Endothelial cell of umbilical vein (primary cell): Measurements from ENCODE around the gene P2RY11. TPM values are rescaled to one million over a fixed set of nuclear protein-coding genes. Genes with fewer than 3 reads are reported as not detected.

ENCODE experiments used
- BruUV-seq: library from RNA; stranded (reverse); fragments of 400-500 nt; replicated peaks from 2 replicates; lab custom pipeline; 2021; lab: Mats Ljungman, UMichigan
- CTCF ChIA-PET: fragments of 300-600, 350-600 bp; sonication (Branson Sonifier 250); formaldehyde crosslinking; loops from one replicate; lab custom pipeline; 2021; ENCODE audit warnings: antibody characterized with exemption, inconsistent platforms; lab: Charles Lee
- POLR2A ChIA-PET: fragments of 300-600, 350-600 bp; sonication (Branson Sonifier 250); formaldehyde crosslinking; loops from one replicate; lab custom pipeline; 2021; ENCODE audit warnings: antibody characterized with exemption, inconsistent platforms; lab: Charles Lee
- DNase-seq: peaks from one replicate; pipeline ENCODE4 v3.0.0-alpha.2; 2011; ENCODE audit warnings: low read depth, low spot score
- FAIRE-seq: peaks from 2 replicates; lab custom pipeline; 2011; peaks lifted over from hg19 to GRCh38; lab: Jason Lieb, UNC
- H2AFZ ChIP-seq: 2 replicates; pipeline ENCODE4 v1.6.0; 2012; ENCODE audit warnings: low read depth, low read length, control low read depth, inconsistent platforms
- H3K27ac ChIP-seq: 2 replicates; pipeline ENCODE4 v1.5.1; 2011; ENCODE audit warnings: low read depth, mild to moderate bottlenecking, control low read depth, low read length, moderate library complexity; ENCODE audit not compliant: insufficient read depth
- H3K27me3 ChIP-seq, 2 experiments: 2 replicates each; pipeline versions ENCODE4 v1.6.0 to v1.6.1; 2011; ENCODE audit warnings: low read length in 2 of 2, mixed read lengths in 1 of 2; ENCODE audit not compliant: control insufficient read depth in 2 of 2, insufficient read depth in 2 of 2
- H3K36me3 ChIP-seq, 2 experiments: 2 replicates in 1 of 2; 3 replicates in 1 of 2; pipeline ENCODE4 v1.5.1; 2011; ENCODE audit warnings: low read length in 2 of 2, mild to moderate bottlenecking in 1 of 2, moderate library complexity in 1 of 2; ENCODE audit not compliant: control insufficient read depth in 2 of 2, insufficient read depth in 2 of 2; ENCODE audit errors: extremely low read depth in 1 of 2
- H3K4me1 ChIP-seq: 3 replicates; pipeline ENCODE4 v1.5.1; 2011; ENCODE audit warnings: mild to moderate bottlenecking, low read length; ENCODE audit not compliant: control insufficient read depth, insufficient read depth; ENCODE audit errors: extremely low read depth
- H3K4me2 ChIP-seq: 2 replicates; pipeline ENCODE4 v1.6.1; 2011; ENCODE audit warnings: low read length, control low read depth, mixed read lengths; ENCODE audit not compliant: insufficient read depth
- H3K4me3 ChIP-seq, 3 experiments: fragments of 200-600 bp in 1 of 3; sonication (generic), shearing (Covaris generic) in 1 of 3; replicated peaks in 1 of 3; 2 replicates each; pipeline ENCODE4 v1.5.1; 2011 to 2016; ENCODE audit warnings: control low read depth in 3 of 3, low read length in 3 of 3, mild to moderate bottlenecking in 2 of 3, inconsistent platforms in 1 of 3, low read depth in 1 of 3, moderate library complexity in 1 of 3; ENCODE audit not compliant: insufficient read depth in 1 of 3
- H3K79me2 ChIP-seq: 2 replicates; pipeline ENCODE4 v1.6.0; 2012; ENCODE audit warnings: low read length, inconsistent platforms; ENCODE audit not compliant: control insufficient read depth, insufficient read depth
- H3K9ac ChIP-seq: replicated peaks from 2 replicates; pipeline ENCODE3; 2011; ENCODE audit warnings: low read length, control low read depth; ENCODE audit not compliant: insufficient read depth; ENCODE audit errors: extremely low read depth
- H3K9me1 ChIP-seq: replicated peaks from 3 replicates; pipeline ENCODE4 v1.6.0; 2011; ENCODE audit warnings: mild to moderate bottlenecking, low read length; ENCODE audit not compliant: control insufficient read depth, insufficient read depth; ENCODE audit errors: extremely low read depth
- H3K9me3 ChIP-seq: replicated peaks from 2 replicates; pipeline ENCODE4 v1.5.1; 2012; ENCODE audit warnings: low read length, inconsistent platforms; ENCODE audit not compliant: control insufficient read depth, insufficient read depth
- H4K20me1 ChIP-seq: replicated peaks from 2 replicates; pipeline ENCODE3; 2011; ENCODE audit warnings: mild to moderate bottlenecking, low read length; ENCODE audit not compliant: control insufficient read depth, insufficient read depth; ENCODE audit errors: extremely low read depth
- CTCF ChIP-seq, 2 donors: IDR thresholded peaks; 1 replicate in 1 of 2; 2 replicates in 1 of 2; pipeline ENCODE4 v1.5.1; 2011; ENCODE audit warnings: low read length in 2 of 2, mild to moderate bottlenecking in 2 of 2, moderate library complexity in 2 of 2, control low read depth in 1 of 2, inconsistent platforms in 1 of 2, low read depth in 1 of 2; ENCODE audit not compliant: insufficient read depth in 1 of 2; ENCODE audit errors: extremely low read depth in 1 of 2
- EZH2 ChIP-seq: IDR thresholded peaks from 2 replicates; pipeline ENCODE4 v1.6.1; 2012; ENCODE audit warnings: borderline replicate concordance, low read depth, mild to moderate bottlenecking, moderate library complexity, low read length, inconsistent platforms; ENCODE audit not compliant: severe bottlenecking
- FOS ChIP-seq: IDR thresholded peaks from 2 replicates; pipeline ENCODE4 v1.6.1; 2011; ENCODE audit warnings: mild to moderate bottlenecking, low read length, moderate library complexity, borderline replicate concordance; ENCODE audit not compliant: insufficient read depth
- JUN ChIP-seq: IDR thresholded peaks from 2 replicates; pipeline ENCODE4 v1.6.1; 2011; ENCODE audit warnings: borderline replicate concordance, low read depth; ENCODE audit not compliant: insufficient read length, insufficient read depth
- MAX ChIP-seq: IDR thresholded peaks from 2 replicates; pipeline ENCODE4 v1.6.1; 2011; ENCODE audit not compliant: insufficient read depth, insufficient read length
- MYC ChIP-seq: IDR thresholded peaks from one replicate; pipeline ENCODE4 v1.6.1; 2011; ENCODE audit warnings: mild to moderate bottlenecking, low read depth, low read length
- POLR2A ChIP-seq: IDR thresholded peaks from 2 replicates; pipeline ENCODE4 v1.6.1; 2012; ENCODE audit warnings: low read depth, mild to moderate bottlenecking, control low read depth, low read length
- POLR2AphosphoS5 ChIP-seq: IDR thresholded peaks from 2 replicates; pipeline ENCODE4 v1.6.1; 2012; ENCODE audit warnings: low read depth, mild to moderate bottlenecking, control low read depth, low read length, moderate library complexity; ENCODE audit not compliant: insufficient read depth
- dilution Hi-C: fragments of 300-500 bp; cut with MboI; formaldehyde crosslinking; loops from one replicate; pipeline ENCODE4 v1.15.0; 2019; ENCODE audit warnings: low sequenced_read_pairs; ENCODE audit not compliant: extremely low pct_ligation_motif_present
- intact Hi-C: fragments of 100-400 bp; cut with micrococcal nuclease; formaldehyde crosslinking; loops from one replicate; pipeline ENCODE4 v1.10.0; 2022
- polyA plus RNA-seq, 4 experiments: library from polyadenylated mRNA; depleted of rRNA in 3 of 4; stranded (reverse) in 3 of 4; unstranded in 1 of 4; fragments of >200 nt; gene quantifications; 2 replicates each; pipeline versions ENCODE4 v1.2.1 to v1.2.3, GENCODE V29; 2011 to 2012; ENCODE audit warnings: missing spikeins in 1 of 4
- total RNA-seq: library from RNA; stranded (reverse); gene quantifications from 2 replicates; pipeline ENCODE4 v1.2.3, GENCODE V29; 2021

Gene P2RY11
- total and polyA plus RNA-seq, 2 donors (not counting 3 experiments of a cell fraction or from before 2014, with no cell fraction given), result 3.6 to 14.6 TPM

GRCh38 chr19:10126213-10126639 is 14.7 kb downstream of the P2RY11 start:
- no TSS peak for BruUV-seq
- H3K9ac ChIP-seq, result no peak overlapping the region
- no peaks in the 10 kb centered on the region for H3K79me2 ChIP-seq
- TF ChIP-seq CTCF (IDR thresholded peaks at IDR 0.05; ENCODE audit: extremely low read depth in 1 of 2, insufficient read depth in 1 of 2, low read depth in 1 of 2, low read length in 2 of 2) (no peak), FOS (no peak), JUN (no peak), MAX (no peak), EZH2 (no peak), POLR2AphosphoS5 (no peak), MYC (no peak), POLR2A (no peak)
- no peaks in the 10 kb centered on the region for H3K4me1 ChIP-seq
- no peaks in the 10 kb centered on the region for H3K9me1 ChIP-seq
- ChIA-PET CTCF (interaction anchor here (0.6 kb wide), 1 partner anchor 262 kb away, joined by 3 read pairs; no protein-coding TSS in a partner anchor), POLR2A (no interaction called here)
- dilution Hi-C loops, result no loop called here
- DNase-seq (no peak), FAIRE-seq (no peak)
- H3K4me2 ChIP-seq, result no peak overlapping the region
- H3K36me3 ChIP-seq, result no peaks in the 10 kb centered on the region
- H2AFZ ChIP-seq, result no peak overlapping the region
- no peaks in the 10 kb centered on the region for H3K27me3 ChIP-seq
- H3K9me3 ChIP-seq, result no peaks in the 10 kb centered on the region
- H4K20me1 ChIP-seq, result no peaks in the 10 kb centered on the region
- no peak overlapping the region for H3K27ac ChIP-seq
- H3K4me3 ChIP-seq, result no peak overlapping the region
- intact Hi-C loops, result no loop called here
